Immature natural killer cell (primary cell): ENCODE data around the gene ARID1B. TPM values are rescaled to one million over a fixed set of nuclear protein-coding genes. Genes with fewer than 3 reads are reported as not detected.

Experiments used
- DNase-seq, 3 donors: peaks; one replicate each; pipeline ENCODE4 v3.0.0; 2022; ENCODE audit warnings: mixed read lengths in 1 of 3
- H3K27ac Mint-ChIP-seq, 6 donors: one replicate each; pipeline ENCODE4 v1.8.0; 2020; ENCODE audit warnings: mixed read lengths in 6 of 6, mild to moderate bottlenecking in 5 of 6, inconsistent platforms in 4 of 6, moderate library complexity in 3 of 6
- H3K27me3 Mint-ChIP-seq, 3 donors: one replicate each; pipeline ENCODE4 v1.8.0; 2020 to 2021; ENCODE audit warnings: low read depth in 3 of 3, mild to moderate bottlenecking in 3 of 3, mixed read lengths in 3 of 3, moderate library complexity in 3 of 3, inconsistent platforms in 1 of 3
- H3K36me3 Mint-ChIP-seq, 3 donors: one replicate each; pipeline ENCODE4 v1.8.0; 2020; ENCODE audit warnings: mixed read lengths in 3 of 3, inconsistent platforms in 2 of 3, mild to moderate bottlenecking in 2 of 3
- H3K4me1 Mint-ChIP-seq, 2 donors: one replicate each; pipeline ENCODE4 v1.8.0; 2020; ENCODE audit warnings: inconsistent platforms in 2 of 2, mild to moderate bottlenecking in 2 of 2, mixed read lengths in 2 of 2, moderate library complexity in 1 of 2
- H3K4me3 Mint-ChIP-seq, 5 donors: one replicate each; pipeline ENCODE4 v1.8.0; 2020; ENCODE audit warnings: mild to moderate bottlenecking in 5 of 5, mixed read lengths in 5 of 5, inconsistent platforms in 3 of 5, moderate library complexity in 3 of 5
- H3K9me3 Mint-ChIP-seq, 6 donors: one replicate each; pipeline ENCODE4 v1.8.0; 2020; ENCODE audit warnings: mild to moderate bottlenecking in 6 of 6, mixed read lengths in 6 of 6, inconsistent platforms in 4 of 6, moderate library complexity in 3 of 6
- polyA plus RNA-seq, 3 donors: library from polyadenylated mRNA; unstranded; fragments of 300-500 nt; fragmentation: Illumina TruSeq; gene quantifications; one replicate each; pipeline ENCODE4 v1.2.3, GENCODE V29; 2021

ARID1B gene
- polyA plus RNA-seq = 10 to 100 TPM in 1 of 3 donors, 1 to 10 TPM in 2; 7.6 to 18.1 (median 8.7) TPM

DNA sequence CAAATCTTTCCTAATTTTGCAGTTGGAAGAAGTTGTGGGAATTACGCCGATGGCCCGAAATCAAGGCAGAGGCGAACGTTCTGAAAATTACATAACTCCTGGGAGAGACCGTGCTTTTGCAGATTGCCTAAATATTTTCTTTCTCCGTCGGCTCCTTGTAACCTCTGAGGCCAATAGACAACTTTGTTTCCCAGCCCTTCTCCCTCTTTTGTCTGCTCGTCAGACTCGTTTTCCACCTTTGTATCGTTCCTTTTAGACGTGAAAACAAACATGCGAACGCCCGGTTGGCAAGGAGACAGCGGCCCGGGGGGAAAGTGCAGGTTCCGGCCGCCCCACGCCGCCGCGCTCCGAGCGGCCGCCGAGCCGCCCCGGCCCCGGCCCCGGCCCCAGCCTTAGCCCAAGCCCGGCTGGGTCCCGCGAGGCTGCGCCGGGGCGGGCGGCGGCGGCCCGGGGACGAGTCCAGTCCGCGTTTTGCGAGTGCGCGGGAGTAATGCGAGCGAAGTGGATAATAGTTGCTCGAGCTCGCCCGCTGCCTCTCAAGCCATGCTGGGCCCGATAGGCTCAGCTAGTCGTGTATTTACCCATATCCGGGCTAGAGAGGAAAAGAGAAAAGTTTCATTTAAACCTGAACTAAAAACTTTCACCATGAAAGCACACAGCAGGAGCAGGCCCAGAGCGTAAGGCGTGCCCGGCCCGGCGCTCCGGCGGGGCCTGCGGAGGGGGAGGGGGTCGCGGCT lies at the start of gene ARID1B:
Gene ARID1B (plus strand): TSS at position 539 of the 737 bp plus-strand sequence. CDS start 303 bp downstream, outside the sequence.
- DNase-seq = peak; percentile 84 to 86 (median 86)

DNA sequence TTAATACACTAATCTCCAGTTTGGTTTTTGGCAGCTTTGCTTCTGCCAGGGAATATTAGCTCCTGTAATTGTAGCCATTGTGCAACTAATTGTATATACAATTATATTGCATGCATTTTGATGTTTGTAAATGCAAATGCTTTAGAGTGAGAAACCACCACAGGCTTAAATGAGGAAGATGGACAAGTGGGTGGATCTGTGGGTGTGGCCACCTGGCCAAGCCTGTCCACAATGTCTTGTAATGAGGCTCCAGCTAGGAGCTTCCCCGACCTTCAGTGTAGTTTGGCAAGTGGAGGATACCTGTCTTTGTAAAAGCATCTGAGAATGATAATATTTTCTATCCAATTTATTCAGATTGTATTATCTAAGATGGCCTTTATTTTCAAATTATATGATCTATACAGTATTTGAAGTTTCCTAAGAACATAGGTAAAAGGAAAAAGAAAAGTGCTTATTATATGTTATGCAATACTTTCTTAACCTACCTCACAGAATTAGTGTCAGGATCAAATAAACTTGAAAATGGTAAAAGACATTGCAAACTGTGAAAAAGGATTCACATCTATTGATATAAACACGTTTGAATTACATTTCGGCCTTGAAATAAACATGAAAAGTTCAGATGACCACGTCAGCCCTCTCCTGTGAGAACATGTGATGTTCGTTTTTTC lies 49.3 kb upstream of the ARID1B start:
- Mint-ChIP-seq H3K4me3 (no peak overlapping the region), H3K27ac (no peak overlapping the region), H3K36me3 (peaks cover 0 to 3% (median 0%) of the 10 kb centered on the region in 3 donors), H3K9me3 (no peaks in the 10 kb centered on the region), H3K27me3 (peaks cover 0 to 4% (median 4%) of the 10 kb centered on the region in 3 donors), H3K4me1 (no peaks in the 10 kb centered on the region)
- no peak for DNase-seq

More for the DNA sequence above, at the start of gene ARID1B:
- peaks cover 33 to 42% of the 10 kb centered on the region in 2 donors for H3K4me1 Mint-ChIP-seq
- H3K27me3 Mint-ChIP-seq = peaks cover 5 to 17% (median 6%) of the 10 kb centered on the region in 3 donors
- H3K36me3 Mint-ChIP-seq = no peaks in the 10 kb centered on the region
- peak within 1 kb of the TSS; percentile 95 to 98 (median 97) for H3K4me3 Mint-ChIP-seq
- H3K9me3 Mint-ChIP-seq = no peaks in the 10 kb centered on the region
- peak within 1 kb of the TSS; percentile 94 to 99 (median 98) for H3K27ac Mint-ChIP-seq

DNA sequence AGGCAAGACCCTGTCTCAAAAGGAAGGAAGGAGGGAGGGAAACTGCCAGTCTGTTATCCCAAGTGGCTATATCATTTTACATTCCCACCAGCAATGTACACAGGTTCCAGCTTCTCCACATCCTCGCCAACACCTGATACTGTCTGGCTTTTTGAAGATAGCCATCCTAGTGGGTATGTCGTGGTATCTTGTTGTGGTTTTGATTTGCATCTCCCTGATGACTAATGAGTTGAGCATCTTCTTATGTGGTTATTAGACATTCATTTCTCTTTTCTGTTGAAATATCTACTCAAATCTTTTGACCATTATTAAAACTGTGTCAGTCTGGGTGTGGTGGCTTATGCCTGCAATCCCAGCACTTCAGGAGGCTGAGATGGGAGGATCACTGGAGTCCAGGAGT lies 47.9 kb upstream of the ARID1B start:
- DNase-seq = no peak
- H3K4me3 Mint-ChIP-seq = no peak overlapping the region
- H3K9me3 Mint-ChIP-seq = no peaks in the 10 kb centered on the region
- H3K36me3 Mint-ChIP-seq = no peaks in the 10 kb centered on the region
- peaks cover 0 to 4% (median 4%) of the 10 kb centered on the region in 3 donors for H3K27me3 Mint-ChIP-seq
- no peaks in the 10 kb centered on the region for H3K4me1 Mint-ChIP-seq
- H3K27ac Mint-ChIP-seq = no peak overlapping the region

DNA sequence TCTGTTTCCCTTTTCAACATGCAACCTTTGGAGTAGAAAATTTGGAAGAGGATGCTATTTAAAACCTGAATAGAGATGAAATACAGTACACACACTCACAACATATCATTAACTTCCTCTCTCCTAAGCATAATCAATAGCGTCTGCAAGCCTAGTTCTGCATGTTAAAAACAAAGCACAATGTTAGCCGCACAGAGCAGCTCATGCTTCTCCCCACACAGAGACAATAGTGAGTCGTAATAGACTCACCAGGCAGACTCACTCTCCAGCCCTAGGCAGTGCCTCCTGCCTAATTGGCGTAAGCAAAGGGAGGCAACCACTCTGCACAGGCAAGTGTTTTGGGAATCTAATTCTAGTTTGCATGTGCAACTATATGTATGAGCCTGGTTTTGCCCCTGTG lies 45.8 kb upstream of the ARID1B start:
- Mint-ChIP-seq H3K27ac (no peak overlapping the region), H3K4me1 (no peaks in the 10 kb centered on the region)

DNA sequence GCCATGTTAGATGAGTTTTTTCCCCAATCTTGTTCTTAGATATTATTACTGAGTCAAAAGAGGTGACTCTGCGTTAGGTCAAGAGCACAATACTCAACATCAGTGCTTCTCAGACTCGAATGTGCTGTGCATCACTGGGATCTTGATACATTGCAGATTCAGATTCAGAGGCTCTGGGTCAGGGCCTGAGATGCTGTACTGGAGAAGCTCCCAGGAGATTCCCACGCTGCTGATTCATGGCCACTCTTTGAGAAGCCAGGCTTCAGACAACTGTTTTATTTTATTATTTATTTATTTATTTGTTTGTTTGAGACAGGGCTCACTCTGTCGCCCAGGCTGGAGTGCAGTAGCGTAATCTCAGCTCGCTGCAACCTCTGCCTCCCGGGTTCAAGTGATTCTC lies 41.4 kb upstream of the ARID1B start:
- H3K4me3 Mint-ChIP-seq = no peak overlapping the region
- H3K36me3 Mint-ChIP-seq = peaks cover 4% of the 10 kb centered on the region in 3 donors
- H3K9me3 Mint-ChIP-seq = peaks cover 0 to 8% (median 5%) of the 10 kb centered on the region in 6 donors
- H3K27ac Mint-ChIP-seq = no peak overlapping the region
- H3K27me3 Mint-ChIP-seq = peaks cover 0 to 2% (median 0%) of the 10 kb centered on the region in 3 donors
- DNase-seq = no peak
- H3K4me1 Mint-ChIP-seq = no peaks in the 10 kb centered on the region

More for the DNA sequence above, 45.8 kb upstream of the ARID1B start:
- Mint-ChIP-seq H3K9me3 (no peaks in the 10 kb centered on the region), H3K27me3 (peaks cover 0 to 4% (median 4%) of the 10 kb centered on the region in 3 donors), H3K4me3 (no peak overlapping the region), H3K36me3 (no peaks in the 10 kb centered on the region)
- DNase-seq = no peak

DNA sequence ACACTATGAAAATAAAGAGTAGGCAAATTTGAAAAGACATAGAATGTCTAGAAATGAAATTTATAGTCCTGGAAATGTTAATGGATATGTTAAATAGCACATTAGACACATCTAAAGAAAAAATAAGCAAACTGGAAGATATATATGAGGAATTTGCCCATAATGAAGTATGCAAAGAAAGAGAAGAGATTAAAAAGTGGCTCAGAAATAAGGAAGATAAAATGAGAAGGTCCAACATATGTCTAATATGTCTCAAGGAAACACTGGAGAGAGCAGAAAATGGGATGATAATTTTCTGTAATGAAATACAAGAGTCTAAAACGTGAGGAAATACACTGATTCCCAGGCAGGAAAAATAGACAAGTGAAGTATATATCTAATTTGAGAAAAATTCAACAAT lies 36.6 kb upstream of the ARID1B start:
- DNase-seq = no peak
- H3K36me3 Mint-ChIP-seq = peaks cover 4% of the 10 kb centered on the region in 3 donors
- H3K27ac Mint-ChIP-seq = no peak overlapping the region
- H3K9me3 Mint-ChIP-seq = peaks cover 3 to 13% (median 10%) of the 10 kb centered on the region in 6 donors
- H3K4me3 Mint-ChIP-seq = no peak overlapping the region
- H3K27me3 Mint-ChIP-seq = peaks cover 0 to 2% (median 0%) of the 10 kb centered on the region in 3 donors
- H3K4me1 Mint-ChIP-seq = no peaks in the 10 kb centered on the region

DNA sequence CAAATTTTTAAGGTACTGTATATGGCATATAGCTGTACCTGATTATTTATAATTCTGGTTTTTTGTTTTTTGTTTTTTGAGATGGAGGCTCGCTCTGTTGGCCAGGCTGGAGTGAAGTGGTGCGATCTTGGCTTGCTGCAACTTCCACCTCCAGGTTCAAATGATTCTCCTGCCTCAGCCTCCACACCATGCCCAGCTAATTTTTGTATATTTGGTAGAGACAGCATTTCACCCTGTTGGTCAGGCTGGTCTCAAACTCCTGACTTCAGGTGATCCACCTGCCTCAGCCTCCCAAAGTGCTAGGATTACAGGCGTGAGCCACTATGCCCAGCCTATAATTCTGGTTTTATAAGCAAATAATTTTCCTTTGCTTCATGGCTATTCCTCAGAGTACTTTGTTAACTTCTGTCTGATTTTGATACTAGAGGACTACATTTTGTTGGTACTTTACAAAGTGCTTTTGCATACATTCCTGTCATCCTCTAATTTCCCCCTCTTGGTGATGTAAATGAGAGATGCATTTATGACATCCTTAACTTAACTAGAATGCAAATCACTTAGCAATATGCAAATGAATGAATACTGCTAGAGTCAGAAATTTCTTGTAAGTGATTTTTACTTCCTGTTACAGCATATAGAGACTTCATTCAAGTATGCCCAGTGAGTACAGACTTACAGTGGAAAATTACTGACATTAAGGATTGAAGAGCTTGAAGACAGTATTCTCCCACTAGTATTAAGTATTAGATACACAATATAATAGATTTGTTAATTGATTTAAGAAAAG lies 35.7 kb upstream of the ARID1B start:
- Mint-ChIP-seq H3K4me1 (no peaks in the 10 kb centered on the region), H3K4me3 (no peak overlapping the region), H3K27ac (no peak overlapping the region), H3K36me3 (peaks cover 4% of the 10 kb centered on the region in 3 donors), H3K9me3 (peaks cover 3 to 13% (median 10%) of the 10 kb centered on the region in 6 donors), H3K27me3 (peaks cover 0 to 2% (median 0%) of the 10 kb centered on the region in 3 donors)
- DNase-seq = no peak

DNA sequence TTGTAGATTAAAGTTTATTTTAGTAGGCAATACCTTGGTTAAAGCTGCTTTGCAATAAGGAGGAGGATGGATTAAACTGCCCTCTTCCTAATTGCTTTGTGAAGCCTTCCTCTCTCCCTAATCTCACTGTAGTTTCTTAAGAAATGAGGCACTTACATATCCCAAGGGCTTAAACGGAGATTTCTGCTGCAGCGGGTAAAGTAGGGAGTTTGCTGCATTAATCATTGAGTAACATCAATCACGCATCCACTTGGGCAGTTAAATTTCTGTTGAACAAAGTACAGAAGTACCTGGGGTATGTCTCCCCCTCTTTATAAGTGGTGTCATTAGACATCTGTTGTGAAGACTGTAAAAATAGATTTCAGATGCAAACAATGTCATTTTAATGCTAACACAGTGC lies 29.5 kb upstream of the ARID1B start:
- Mint-ChIP-seq H3K4me1 (no peaks in the 10 kb centered on the region), H3K27me3 (peaks cover 0 to 4% (median 0%) of the 10 kb centered on the region in 3 donors), H3K36me3 (no peaks in the 10 kb centered on the region), H3K9me3 (peaks cover 0 to 2% (median 0%) of the 10 kb centered on the region in 6 donors), H3K27ac (no peak overlapping the region), H3K4me3 (no peak overlapping the region)
- no peak for DNase-seq

DNA sequence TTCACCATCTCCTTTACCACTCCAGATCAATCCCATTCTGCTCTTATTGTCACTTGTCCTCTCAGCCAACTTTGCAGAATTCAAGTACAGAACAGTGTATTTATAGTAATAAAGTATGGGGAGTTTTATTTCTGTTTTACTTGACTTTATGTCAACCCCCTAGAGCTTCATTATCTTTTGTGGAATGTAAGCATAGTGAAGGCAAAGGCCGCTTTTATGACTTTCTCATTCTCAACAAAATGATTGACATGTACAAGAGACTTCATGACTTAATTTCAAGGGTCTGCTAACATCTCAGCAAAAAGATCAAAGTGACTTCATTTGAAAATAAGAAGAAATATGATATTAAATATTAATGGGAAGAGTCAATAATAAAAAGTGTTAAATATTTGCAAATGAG lies 28.7 kb upstream of the ARID1B start:
- H3K4me1 Mint-ChIP-seq = no peaks in the 10 kb centered on the region
- DNase-seq = no peak
- peaks cover 0 to 4% (median 0%) of the 10 kb centered on the region in 3 donors for H3K27me3 Mint-ChIP-seq
- H3K27ac Mint-ChIP-seq = no peak overlapping the region
- peaks cover 0 to 2% (median 0%) of the 10 kb centered on the region in 6 donors for H3K9me3 Mint-ChIP-seq
- H3K4me3 Mint-ChIP-seq = no peak overlapping the region
- H3K36me3 Mint-ChIP-seq = no peaks in the 10 kb centered on the region

DNA sequence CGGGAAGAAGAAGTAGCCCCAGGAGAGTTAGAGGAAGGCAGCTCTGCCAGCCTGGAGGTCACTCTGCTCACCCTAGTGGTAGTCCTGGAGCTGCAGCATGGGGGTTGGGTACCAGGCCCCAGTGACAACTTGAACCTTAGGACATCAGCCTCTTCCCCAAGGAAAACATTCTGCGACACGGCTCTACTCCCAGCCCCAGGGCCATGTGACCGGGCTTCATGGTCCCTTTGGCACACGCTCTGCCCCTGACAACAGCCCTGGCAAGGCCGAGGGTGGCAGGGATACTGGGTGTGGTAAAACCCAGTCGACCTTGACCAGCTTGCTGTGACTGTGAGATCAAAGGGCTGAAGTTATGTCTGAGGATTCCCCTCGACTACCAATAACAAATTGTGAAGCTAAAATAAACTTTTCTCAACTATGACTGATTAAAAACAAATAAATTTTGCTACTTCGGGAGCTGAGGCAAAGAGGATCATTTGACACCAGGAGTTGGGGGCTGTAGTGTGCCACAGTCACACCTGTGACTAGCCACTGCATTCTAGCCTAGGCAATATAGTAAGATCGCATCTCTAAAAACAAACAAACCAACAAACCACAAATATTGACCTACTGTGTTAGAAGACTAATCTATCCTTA lies 24.4 kb upstream of the ARID1B start:
- H3K4me1 Mint-ChIP-seq = no peaks in the 10 kb centered on the region

DNA sequence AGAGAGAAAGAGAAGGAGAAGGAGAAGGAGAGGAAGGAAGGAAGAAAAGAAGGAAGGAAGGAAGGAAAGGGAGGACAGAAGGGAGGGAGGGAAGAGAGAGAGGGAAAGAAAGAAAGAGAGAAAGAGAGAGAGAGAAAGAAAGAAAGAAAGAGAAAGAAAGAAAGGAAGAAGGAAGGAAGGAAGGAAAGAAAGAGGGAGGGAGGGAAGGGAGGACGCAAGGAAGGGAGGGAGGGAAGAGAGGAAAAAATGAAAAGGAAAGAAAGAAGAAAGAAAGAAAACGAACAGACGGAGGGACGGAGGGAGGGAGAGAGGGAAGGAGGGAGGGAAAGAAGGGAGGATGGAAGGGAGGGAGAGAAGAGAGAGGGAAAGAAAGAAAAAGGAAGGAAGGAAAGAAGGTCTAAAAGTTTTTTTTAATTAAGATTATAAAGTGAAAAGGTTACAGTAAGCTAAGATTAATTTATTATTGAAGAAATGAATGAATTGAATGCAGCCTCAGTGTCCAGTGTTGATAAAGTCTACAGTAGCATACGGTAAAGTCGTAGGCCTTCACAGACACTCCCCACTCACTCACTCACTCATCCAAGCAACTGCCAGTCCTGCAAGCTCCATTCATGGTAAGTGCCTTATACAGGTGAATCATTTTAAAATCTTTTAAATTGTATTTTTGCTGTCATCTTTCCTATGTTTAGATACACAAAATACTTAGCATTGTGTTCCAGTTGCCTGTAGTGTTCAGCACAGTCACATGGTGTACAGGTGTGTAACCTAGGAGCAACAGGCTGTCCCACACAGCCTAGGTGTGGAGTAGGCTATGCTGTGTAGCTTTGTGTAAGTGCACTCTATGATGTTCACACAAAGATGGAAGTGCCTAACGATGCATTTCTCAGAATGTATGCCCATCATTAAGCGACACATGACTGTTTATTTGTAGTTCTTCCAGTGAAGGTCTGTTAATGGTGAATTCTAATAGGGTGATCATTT lies 20.3 kb upstream of the ARID1B start:
- no peak overlapping the region for H3K27ac Mint-ChIP-seq
- H3K36me3 Mint-ChIP-seq = no peaks in the 10 kb centered on the region
- no peak for DNase-seq
- no peaks in the 10 kb centered on the region for H3K4me1 Mint-ChIP-seq
- H3K4me3 Mint-ChIP-seq = no peak overlapping the region
- peaks cover 0 to 2% (median 0%) of the 10 kb centered on the region in 6 donors for H3K9me3 Mint-ChIP-seq
- H3K27me3 Mint-ChIP-seq = peaks cover 0 to 8% (median 3%) of the 10 kb centered on the region in 3 donors

More for the DNA sequence above, 24.4 kb upstream of the ARID1B start:
- Mint-ChIP-seq H3K27ac (no peak overlapping the region), H3K36me3 (no peaks in the 10 kb centered on the region), H3K4me3 (no peak overlapping the region), H3K9me3 (peaks cover 0 to 4% (median 0%) of the 10 kb centered on the region in 6 donors), H3K27me3 (peaks cover 3 to 4% (median 4%) of the 10 kb centered on the region in 3 donors)
- no peak for DNase-seq

DNA sequence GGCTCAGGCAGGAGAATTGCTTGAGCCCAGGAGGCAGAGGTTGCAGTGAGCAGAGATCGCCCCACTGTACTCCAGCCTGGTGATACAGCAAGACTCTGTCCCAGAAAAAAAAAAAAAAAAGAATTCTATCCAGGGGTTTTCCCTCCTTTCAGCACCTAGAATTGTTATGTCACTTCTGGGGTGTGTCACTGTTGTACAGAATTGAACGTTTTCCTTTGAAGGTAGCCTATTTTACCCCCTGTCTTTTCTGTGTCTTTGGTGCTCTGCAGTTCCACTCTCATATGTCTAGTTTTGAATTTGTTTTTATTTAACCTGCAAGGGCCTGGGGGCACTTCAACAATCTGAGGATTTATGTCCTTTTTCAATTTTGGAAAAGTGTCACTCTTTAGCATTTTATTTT lies 19.3 kb upstream of the ARID1B start:
- H3K4me1 Mint-ChIP-seq = no peaks in the 10 kb centered on the region
- no peaks in the 10 kb centered on the region for H3K36me3 Mint-ChIP-seq
- no peak overlapping the region for H3K27ac Mint-ChIP-seq
- H3K9me3 Mint-ChIP-seq = peaks cover 0 to 2% (median 0%) of the 10 kb centered on the region in 6 donors
- H3K4me3 Mint-ChIP-seq = no peak overlapping the region
- DNase-seq = no peak
- peaks cover 0 to 10% (median 3%) of the 10 kb centered on the region in 3 donors for H3K27me3 Mint-ChIP-seq
